Left ventricle myocardium inferior (tissue), 1 donor: ENCODE data around the gene HSPB6. TPM values are rescaled to one million over a fixed set of nuclear protein-coding genes. Genes with fewer than 3 reads are reported as not detected.

ENCODE experiments used
- DNase-seq: peaks from one replicate; pipeline ENCODE4 v3.0.0-alpha.2; 2020
- H3K27ac ChIP-seq: fragments of 200-600 bp; replicated peaks from 2 replicates; pipeline ENCODE4 v1.8.0; 2021
- H3K27me3 ChIP-seq: fragments of 200-600 bp; 2 replicates; pipeline ENCODE4 v1.8.0; 2021; ENCODE audit warnings: low read depth
- H3K36me3 ChIP-seq: fragments of 200-600 bp; 2 replicates; pipeline ENCODE4 v1.8.0; 2021
- H3K4me1 ChIP-seq: fragments of 200-600 bp; 2 replicates; pipeline ENCODE4 v1.8.0; 2021
- H3K4me3 ChIP-seq: fragments of 200-600 bp; 2 replicates; pipeline ENCODE4 v1.8.0; 2021; ENCODE audit warnings: mild to moderate bottlenecking, moderate library complexity
- H3K9me3 ChIP-seq: fragments of 200-600 bp; replicated peaks from 2 replicates; pipeline ENCODE4 v1.8.0; 2021
- intact Hi-C: fragments of 100-400 bp; cut with micrococcal nuclease; formaldehyde crosslinking; loops from one replicate; pipeline ENCODE4 v1.11.0; 2022
- total RNA-seq: library from RNA; stranded (reverse); fragmentation: NEBNext Ultra II Directional; extraction: Animal tissue kit (Norgen Biotek cat#: 25700); gene quantifications from one replicate; pipeline ENCODE4 v1.2.1, GENCODE V29; 2021
- TF ChIP-seq, protein P1 (sequence below): fragments of 200-600 bp; IDR thresholded peaks from 2 replicates; pipeline ENCODE4 v1.8.0; 2021; ENCODE audit warnings: antibody characterized with exemption, mild to moderate bottlenecking, borderline replicate concordance
- donor health status: DM: no; HTN: yes; CAD: no; lungs with severe emphysema.

The HSPB6 gene
- total RNA-seq, 1 donor from 2014 or later, result 899 TPM

DNA sequence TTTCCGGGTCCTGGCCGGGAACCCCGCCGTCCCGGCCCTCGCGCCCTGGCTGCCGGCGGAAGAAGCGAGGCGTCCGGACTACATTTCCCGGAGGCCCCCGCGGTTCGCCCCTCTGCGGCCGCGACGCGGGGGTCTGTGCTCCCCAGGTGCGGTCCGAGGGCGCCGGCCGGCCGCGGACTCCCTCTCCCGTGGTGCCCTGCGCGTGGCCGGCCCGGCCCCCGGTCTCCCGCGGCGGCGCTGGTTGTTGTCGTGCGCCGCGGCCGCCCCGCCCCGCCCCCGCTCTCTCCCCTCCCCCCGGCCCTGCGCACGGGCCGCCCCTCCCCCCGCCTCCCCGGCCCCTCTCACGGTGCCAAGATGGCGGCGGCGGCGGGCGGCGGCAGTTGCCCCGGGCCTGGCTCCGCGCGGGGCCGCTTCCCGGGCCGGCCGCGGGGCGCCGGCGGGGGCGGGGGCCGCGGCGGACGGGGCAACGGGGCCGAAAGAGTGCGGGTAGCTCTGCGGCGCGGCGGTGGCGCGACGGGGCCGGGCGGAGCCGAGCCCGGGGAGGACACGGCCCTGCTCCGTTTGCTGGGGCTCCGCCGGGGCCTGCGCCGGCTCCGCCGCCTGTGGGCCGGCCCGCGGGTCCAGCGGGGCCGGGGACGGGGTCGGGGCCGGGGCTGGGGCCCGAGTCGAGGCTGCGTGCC, 39.0 kb downstream of the HSPB6 start, which contains the start of gene KMT2B:
KMT2B (plus strand) TSS at position 339 of the 680 bp plus-strand sequence; CDS start at position 355, 16 bp downstream.
- H3K36me3 ChIP-seq, result peaks cover 30% of the 10 kb centered on the region
- H3K27me3 ChIP-seq, result no peaks in the 10 kb centered on the region
- TF ChIP-seq, protein P1, sequence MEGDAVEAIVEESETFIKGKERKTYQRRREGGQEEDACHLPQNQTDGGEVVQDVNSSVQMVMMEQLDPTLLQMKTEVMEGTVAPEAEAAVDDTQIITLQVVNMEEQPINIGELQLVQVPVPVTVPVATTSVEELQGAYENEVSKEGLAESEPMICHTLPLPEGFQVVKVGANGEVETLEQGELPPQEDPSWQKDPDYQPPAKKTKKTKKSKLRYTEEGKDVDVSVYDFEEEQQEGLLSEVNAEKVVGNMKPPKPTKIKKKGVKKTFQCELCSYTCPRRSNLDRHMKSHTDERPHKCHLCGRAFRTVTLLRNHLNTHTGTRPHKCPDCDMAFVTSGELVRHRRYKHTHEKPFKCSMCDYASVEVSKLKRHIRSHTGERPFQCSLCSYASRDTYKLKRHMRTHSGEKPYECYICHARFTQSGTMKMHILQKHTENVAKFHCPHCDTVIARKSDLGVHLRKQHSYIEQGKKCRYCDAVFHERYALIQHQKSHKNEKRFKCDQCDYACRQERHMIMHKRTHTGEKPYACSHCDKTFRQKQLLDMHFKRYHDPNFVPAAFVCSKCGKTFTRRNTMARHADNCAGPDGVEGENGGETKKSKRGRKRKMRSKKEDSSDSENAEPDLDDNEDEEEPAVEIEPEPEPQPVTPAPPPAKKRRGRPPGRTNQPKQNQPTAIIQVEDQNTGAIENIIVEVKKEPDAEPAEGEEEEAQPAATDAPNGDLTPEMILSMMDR, result no peak
- H3K9me3 ChIP-seq, result no peaks in the 10 kb centered on the region
- H3K27ac ChIP-seq, result peak within 1 kb of the TSS; percentile 95
- intact Hi-C loops, result loop anchor here (2.0 kb wide), 1 partner anchor 21 kb away; no protein-coding TSS in a partner anchor
- H3K4me1 ChIP-seq, result peaks cover 47% of the 10 kb centered on the region
- H3K4me3 ChIP-seq, result peak within 1 kb of the TSS; percentile 96
- no peak for DNase-seq

DNA sequence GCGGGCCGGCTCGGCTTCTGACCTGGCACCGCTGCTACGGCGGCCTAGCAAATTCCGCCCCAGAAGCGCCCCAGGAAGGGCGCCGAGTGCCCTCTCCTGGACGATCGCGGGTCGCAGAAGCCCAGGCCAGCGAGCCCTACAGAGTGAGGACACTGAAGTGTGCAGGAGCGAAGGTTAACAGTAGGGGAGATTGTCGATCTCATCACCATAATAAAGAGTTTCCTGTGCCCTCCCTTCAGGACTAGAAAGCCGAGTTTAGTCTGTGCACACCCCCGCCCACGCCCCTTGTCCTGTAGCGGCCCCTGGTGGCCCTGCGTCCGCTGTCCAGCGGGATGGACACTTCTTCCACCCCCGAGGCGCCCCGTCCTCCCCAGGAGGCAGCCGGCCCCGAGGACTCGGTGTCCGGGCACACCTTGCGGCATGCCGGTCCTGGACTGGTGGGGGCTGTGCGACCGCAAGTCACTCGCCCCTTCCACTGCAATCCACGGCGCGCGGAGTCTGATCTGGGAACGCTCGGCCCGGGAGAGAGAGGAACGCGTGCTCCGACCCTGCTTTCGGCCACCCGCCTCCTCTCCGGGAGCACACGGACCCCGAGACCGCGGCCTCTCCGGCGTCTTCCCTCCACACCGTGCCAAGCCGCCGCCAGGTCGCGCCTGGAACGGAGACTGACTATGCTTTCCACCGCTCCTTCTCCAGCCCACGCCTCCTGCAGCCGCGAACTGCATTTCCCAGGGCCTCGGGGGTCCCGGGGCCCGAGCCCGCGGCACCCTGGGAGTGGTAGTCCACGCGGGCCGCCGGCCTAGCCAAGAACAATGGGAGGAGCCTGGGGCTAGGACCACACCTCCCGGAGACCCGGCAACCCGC, 39.8 kb downstream of the HSPB6 start:
- peaks cover 22% of the 10 kb centered on the region for H3K36me3 ChIP-seq
- peak; percentile 96 for DNase-seq
- TF ChIP-seq, protein P1, result peak; percentile 91
- H3K4me1 ChIP-seq, result peaks cover 44% of the 10 kb centered on the region
- H3K4me3 ChIP-seq, result peak overlapping the region; percentile 96
- no peaks in the 10 kb centered on the region for H3K9me3 ChIP-seq
- H3K27ac ChIP-seq, result peak overlapping the region; percentile 95
- H3K27me3 ChIP-seq, result no peaks in the 10 kb centered on the region
- intact Hi-C loops, result loop anchor here (2.0 kb wide), 1 partner anchor 20 kb away; no protein-coding TSS in a partner anchor

DNA sequence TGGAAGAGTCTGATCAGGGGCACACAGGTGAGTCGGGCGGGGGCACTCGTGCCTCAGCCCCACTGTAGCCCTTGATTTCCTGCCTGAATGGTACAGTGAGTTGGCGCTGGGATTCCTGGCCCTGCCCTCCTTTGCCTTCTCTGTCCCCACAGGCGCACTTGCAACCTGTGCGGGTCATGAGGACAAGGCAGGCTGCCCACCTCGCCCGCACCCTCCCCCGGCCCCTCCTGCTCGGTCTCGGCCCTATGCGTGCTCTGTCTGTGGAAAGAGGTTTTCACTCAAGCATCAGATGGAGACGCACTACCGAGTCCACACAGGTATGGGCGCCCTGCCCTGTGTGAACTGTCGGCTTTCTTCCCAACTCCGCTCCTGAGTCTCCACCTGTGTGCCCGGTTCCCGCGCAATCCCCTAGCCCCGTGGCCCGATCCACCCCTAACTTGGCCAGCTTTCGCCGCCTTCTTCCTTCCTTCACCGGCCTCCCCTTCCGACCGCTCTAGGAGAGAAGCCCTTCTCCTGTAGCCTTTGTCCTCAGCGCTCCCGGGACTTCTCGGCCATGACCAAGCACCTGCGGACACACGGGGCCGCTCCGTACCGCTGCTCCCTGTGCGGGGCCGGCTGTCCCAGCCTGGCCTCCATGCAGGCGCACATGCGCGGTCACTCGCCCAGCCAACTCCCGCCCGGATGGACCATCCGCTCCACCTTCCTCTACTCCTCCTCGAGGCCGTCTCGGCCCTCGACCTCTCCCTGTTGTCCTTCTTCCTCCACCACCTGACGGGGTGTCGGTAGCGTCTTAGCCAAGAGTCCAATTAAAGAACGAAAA, 40.6 kb downstream of the HSPB6 start:
- Histone ChIP-seq H3K27me3 (no peaks in the 10 kb centered on the region), H3K4me3 (peak overlapping the region; percentile 96), H3K4me1 (peaks cover 43% of the 10 kb centered on the region), H3K9me3 (no peaks in the 10 kb centered on the region), H3K36me3 (peaks cover 14% of the 10 kb centered on the region), H3K27ac (peak overlapping the region; percentile 95)
- TF ChIP-seq, protein P1, result no peak
- DNase-seq, result peak; percentile 70
- intact Hi-C loops, result loop anchor here (2.0 kb wide), 1 partner anchor 19 kb away; no protein-coding TSS in a partner anchor

DNA sequence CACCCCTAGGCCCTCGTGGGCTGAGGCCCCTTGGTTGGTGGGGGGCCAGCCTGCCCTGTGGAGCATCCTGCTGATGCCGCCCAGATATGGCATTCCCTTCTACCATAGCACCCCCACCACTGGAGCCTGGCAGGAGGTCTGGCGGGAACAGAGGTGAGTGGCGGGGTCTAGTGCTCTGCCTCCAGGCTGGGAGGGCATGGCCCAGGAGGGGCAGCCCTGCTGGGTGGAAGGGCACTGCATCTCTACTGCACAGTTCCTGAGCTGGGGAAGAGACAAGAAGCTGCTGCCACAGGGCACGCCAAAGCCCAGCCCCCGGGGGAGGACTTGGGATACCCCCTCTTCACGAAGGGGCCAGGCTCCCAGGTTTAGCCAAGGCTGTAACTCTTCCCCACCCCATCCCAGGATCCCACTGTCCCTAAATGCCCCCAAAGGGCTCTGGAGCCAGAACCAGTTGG, 41.4 kb downstream of the HSPB6 start:
- intact Hi-C loops, result no loop called here
- Histone ChIP-seq H3K4me1 (peaks cover 43% of the 10 kb centered on the region), H3K9me3 (no peaks in the 10 kb centered on the region), H3K27ac (peak overlapping the region; percentile 95), H3K36me3 (peaks cover 7% of the 10 kb centered on the region), H3K27me3 (no peaks in the 10 kb centered on the region), H3K4me3 (peak overlapping the region; percentile 96)
- no peak for DNase-seq
- TF ChIP-seq, protein P1, result no peak
